Measurements from ENCODE around the gene NOTUM.

DNA sequence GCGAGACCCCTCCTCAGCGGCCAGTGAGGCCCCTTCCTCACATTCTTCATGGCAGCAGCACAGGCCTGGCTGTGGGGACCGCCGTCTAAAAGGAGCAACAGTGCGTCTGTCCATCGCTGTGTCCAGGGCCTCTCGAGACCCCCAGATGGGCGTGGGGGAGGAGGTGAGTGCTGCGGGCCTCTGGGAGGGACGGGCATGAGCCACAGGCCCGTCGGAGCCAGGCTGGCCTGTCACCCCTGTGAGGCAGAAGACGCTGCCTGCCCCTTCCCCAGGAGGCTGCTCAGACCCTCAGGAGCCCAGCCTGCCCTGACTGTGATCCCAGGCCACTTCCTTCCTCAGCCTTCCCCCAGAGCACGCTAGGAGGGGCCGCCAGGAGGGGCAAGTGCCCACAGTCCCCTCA lies 21.8 kb downstream of the NOTUM start:
- TF ChIP-seq, protein P1, sequence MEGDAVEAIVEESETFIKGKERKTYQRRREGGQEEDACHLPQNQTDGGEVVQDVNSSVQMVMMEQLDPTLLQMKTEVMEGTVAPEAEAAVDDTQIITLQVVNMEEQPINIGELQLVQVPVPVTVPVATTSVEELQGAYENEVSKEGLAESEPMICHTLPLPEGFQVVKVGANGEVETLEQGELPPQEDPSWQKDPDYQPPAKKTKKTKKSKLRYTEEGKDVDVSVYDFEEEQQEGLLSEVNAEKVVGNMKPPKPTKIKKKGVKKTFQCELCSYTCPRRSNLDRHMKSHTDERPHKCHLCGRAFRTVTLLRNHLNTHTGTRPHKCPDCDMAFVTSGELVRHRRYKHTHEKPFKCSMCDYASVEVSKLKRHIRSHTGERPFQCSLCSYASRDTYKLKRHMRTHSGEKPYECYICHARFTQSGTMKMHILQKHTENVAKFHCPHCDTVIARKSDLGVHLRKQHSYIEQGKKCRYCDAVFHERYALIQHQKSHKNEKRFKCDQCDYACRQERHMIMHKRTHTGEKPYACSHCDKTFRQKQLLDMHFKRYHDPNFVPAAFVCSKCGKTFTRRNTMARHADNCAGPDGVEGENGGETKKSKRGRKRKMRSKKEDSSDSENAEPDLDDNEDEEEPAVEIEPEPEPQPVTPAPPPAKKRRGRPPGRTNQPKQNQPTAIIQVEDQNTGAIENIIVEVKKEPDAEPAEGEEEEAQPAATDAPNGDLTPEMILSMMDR (conservative IDR thresholded peaks at IDR 0.05; ENCODE audit: low read length): no peak
- no peak for TF ChIP-seq EZH2phosphoT487 (IDR thresholded peaks at IDR 0.05; ENCODE audit: borderline replicate concordance, low read depth, low read length)
